ENCODE measurements around the gene SMCP. TPM values are rescaled to one million over a fixed set of nuclear protein-coding genes. Genes with fewer than 3 reads are reported as not detected.
A peak's percentile ranks its signal among the peaks of the same experiment; 100 is the strongest.

The SMCP gene, protein sequence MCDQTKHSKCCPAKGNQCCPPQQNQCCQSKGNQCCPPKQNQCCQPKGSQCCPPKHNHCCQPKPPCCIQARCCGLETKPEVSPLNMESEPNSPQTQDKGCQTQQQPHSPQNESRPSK
- total RNA-seq (not detected), polyA plus RNA-seq (not detected)

DNA sequence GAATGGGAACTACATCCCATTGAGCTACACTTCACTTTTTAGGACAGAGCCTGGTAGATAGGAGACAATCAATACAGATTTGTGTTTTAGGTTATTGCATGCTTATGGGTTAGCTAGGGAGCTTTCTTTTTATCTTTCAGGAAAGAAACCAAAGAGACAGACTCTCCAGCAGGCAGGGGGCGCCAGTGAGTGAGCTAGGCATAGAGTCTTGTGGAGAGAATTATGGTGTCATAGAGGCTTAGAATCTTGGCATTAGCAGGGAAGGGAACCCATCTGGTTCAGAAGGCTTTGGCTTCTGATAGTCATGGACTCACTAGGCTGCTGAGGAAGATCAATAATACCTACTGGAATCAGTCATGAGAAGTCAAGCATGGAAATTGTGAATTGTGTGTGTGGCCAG is at the start of gene SMCP:
Gene SMCP, plus strand, starts transcription at position 281 of the 400 bp plus-strand sequence. CDS start 6,101 bp downstream, outside the sequence.
- Histone ChIP-seq H3K4me1 (ENCODE audit: insufficient read depth, low read length) (no peaks in the 10 kb centered on the region), H3K9me3 (ENCODE audit: low read length) (no peaks in the 10 kb centered on the region), H3K27ac (ENCODE audit: low read depth, low read length) (no peak within 1 kb of the TSS), H3K4me3 (ENCODE audit: low read length) (no peak within 1 kb of the TSS), H3K36me3 (ENCODE audit: insufficient read depth, low read length) (no peaks in the 10 kb centered on the region), H3K27me3 (ENCODE audit: insufficient read depth, low read length, poor library complexity, severe bottlenecking) (no peaks in the 10 kb centered on the region)
- ChIA-PET POLR2A (no interaction called here), CTCF (no interaction called here)
- Mint-ChIP-seq H3K36me3 (no peaks in the 10 kb centered on the region), H3K4me3 (no peak within 1 kb of the TSS), H3K27me3 (peaks cover 16 to 35% of the 10 kb centered on the region in 2 donors), H3K9me3 (peaks cover 0 to 1% (median 0%) of the 10 kb centered on the region in 5 donors), H3K27ac (no peak within 1 kb of the TSS), H3K4me1 (peaks cover 0 to 2% (median 0%) of the 10 kb centered on the region in 3 donors)
- DNase-seq, result no peak

DNA sequence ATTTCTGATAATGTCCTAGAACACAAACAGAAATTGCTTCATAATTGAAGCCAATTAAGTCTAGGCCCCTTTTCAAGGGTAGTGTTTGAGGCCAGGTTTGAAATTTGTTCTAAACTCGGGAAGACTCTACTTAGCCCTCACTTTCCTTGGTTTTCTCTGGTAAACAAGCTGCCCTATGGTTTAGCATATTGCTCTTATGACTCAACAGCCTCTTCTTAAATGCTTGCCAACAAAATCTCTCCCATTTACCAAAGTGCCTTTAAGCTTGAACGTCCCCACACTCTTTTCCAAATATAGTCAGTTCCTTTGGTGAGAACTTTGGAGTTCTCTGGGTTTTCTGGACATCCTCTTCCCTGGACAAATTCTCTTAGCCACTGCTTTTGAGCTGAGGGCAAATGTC is 41.3 kb upstream of the SMCP start:
- H3K36me3 Mint-ChIP-seq, result no peaks in the 10 kb centered on the region
- Histone ChIP-seq H3K27me3 (ENCODE audit: insufficient read depth, low read length, poor library complexity, severe bottlenecking) (no peaks in the 10 kb centered on the region), H3K4me1 (ENCODE audit: insufficient read depth, low read length) (no peaks in the 10 kb centered on the region), H3K4me3 (ENCODE audit: low read length) (no peak overlapping the region), H3K27ac (ENCODE audit: low read depth, low read length) (no peak overlapping the region), H3K9me3 (ENCODE audit: low read length) (no peaks in the 10 kb centered on the region), H3K36me3 (ENCODE audit: insufficient read depth, low read length) (no peaks in the 10 kb centered on the region)
- no peak overlapping the region for H3K27ac Mint-ChIP-seq
- no peak for DNase-seq
- H3K27me3 Mint-ChIP-seq, result peaks cover 6 to 9% of the 10 kb centered on the region in 2 donors
- no peaks in the 10 kb centered on the region for H3K4me1 Mint-ChIP-seq
- POLR2A ChIA-PET, result interaction anchor here (0.6 kb wide), 1 partner anchor 48 kb away, joined by 3 read pairs; no protein-coding TSS in a partner anchor
- H3K9me3 Mint-ChIP-seq, result peaks cover 0 to 3% (median 0%) of the 10 kb centered on the region in 5 donors
- no peak overlapping the region for H3K4me3 Mint-ChIP-seq
- CTCF ChIA-PET, result no interaction called here

- no peak for DNase-seq
- Mint-ChIP-seq H3K9me3 (no peaks in the 10 kb centered on the region), H3K4me1 (no peaks in the 10 kb centered on the region), H3K4me3 (no peak within 1 kb of the TSS), H3K27ac (no peak within 1 kb of the TSS), H3K27me3 (peaks cover 7 to 19% of the 10 kb centered on the region in 2 donors), H3K36me3 (no peaks in the 10 kb centered on the region)
- Histone ChIP-seq H3K27me3 (ENCODE audit: insufficient read depth, low read length, poor library complexity, severe bottlenecking) (no peaks in the 10 kb centered on the region), H3K9me3 (ENCODE audit: low read length) (no peaks in the 10 kb centered on the region), H3K27ac (ENCODE audit: low read depth, low read length) (no peak within 1 kb of the TSS), H3K36me3 (ENCODE audit: insufficient read depth, low read length) (no peaks in the 10 kb centered on the region), H3K4me1 (ENCODE audit: insufficient read depth, low read length) (no peaks in the 10 kb centered on the region), H3K4me3 (ENCODE audit: low read length) (no peak within 1 kb of the TSS)
- CTCF ChIA-PET, result no interaction called here
- POLR2A ChIA-PET, result no interaction called here
Observed at GRCh38 chr1:152842556-152842955, 35.6 kb upstream of the SMCP start, which contains the start of gene LCE6A. TSS of gene LCE6A (plus strand) at chr1:152842856. CDS start at chr1:152843521, 665 bp downstream.

GRCh38 chr1:152855661-152856060 is 22.5 kb upstream of the SMCP start:
- no peaks in the 10 kb centered on the region for H3K36me3 Mint-ChIP-seq
- Histone ChIP-seq H3K9me3 (ENCODE audit: low read length) (no peaks in the 10 kb centered on the region), H3K36me3 (ENCODE audit: insufficient read depth, low read length) (no peaks in the 10 kb centered on the region), H3K27me3 (ENCODE audit: insufficient read depth, low read length, poor library complexity, severe bottlenecking) (no peaks in the 10 kb centered on the region), H3K4me1 (ENCODE audit: insufficient read depth, low read length) (no peaks in the 10 kb centered on the region), H3K27ac (ENCODE audit: low read depth, low read length) (no peak overlapping the region), H3K4me3 (ENCODE audit: low read length) (no peak overlapping the region)
- ChIA-PET POLR2A (no interaction called here), CTCF (no interaction called here)
- no peak overlapping the region for H3K4me3 Mint-ChIP-seq
- no peak overlapping the region for H3K27ac Mint-ChIP-seq
- H3K9me3 Mint-ChIP-seq, result no peaks in the 10 kb centered on the region
- no peaks in the 10 kb centered on the region for H3K4me1 Mint-ChIP-seq
- no peak for DNase-seq
- H3K27me3 Mint-ChIP-seq, result peaks cover 3 to 18% of the 10 kb centered on the region in 2 donors

DNA sequence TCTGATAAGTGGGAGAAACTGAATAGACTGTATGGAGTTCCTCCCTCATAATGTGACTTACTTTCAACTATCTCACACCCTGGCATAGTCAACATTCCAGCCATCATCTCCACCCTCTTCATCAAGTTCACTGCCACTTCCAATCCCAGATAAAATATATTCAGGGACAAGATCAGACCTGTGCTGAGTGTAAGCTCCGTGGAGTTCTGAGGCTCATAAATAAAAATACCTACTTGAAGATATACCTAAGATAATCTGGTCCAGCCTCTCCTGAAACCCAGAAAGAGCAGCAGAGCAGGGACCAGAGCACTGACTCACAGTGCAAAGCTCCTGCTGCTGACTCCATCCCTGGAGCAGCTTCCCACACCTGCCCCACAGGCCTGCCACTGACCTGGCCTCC is 20.1 kb upstream of the SMCP start:
- no peaks in the 10 kb centered on the region for H3K36me3 Mint-ChIP-seq
- H3K4me3 ChIP-seq (ENCODE audit: low read length), result no peak overlapping the region
- DNase-seq, result no peak
- POLR2A ChIA-PET, result no interaction called here
- no peaks in the 10 kb centered on the region for H3K9me3 Mint-ChIP-seq
- no peak overlapping the region for H3K27ac Mint-ChIP-seq
- H3K9me3 ChIP-seq (ENCODE audit: low read length), result no peaks in the 10 kb centered on the region
- H3K4me1 Mint-ChIP-seq, result no peaks in the 10 kb centered on the region
- no peak overlapping the region for H3K27ac ChIP-seq (ENCODE audit: low read depth, low read length)
- CTCF ChIA-PET, result no interaction called here
- no peak overlapping the region for H3K4me3 Mint-ChIP-seq
- peaks cover 3 to 21% of the 10 kb centered on the region in 2 donors for H3K27me3 Mint-ChIP-seq
- no peaks in the 10 kb centered on the region for H3K4me1 ChIP-seq (ENCODE audit: insufficient read depth, low read length)
- H3K36me3 ChIP-seq (ENCODE audit: insufficient read depth, low read length), result no peaks in the 10 kb centered on the region
- H3K27me3 ChIP-seq (ENCODE audit: insufficient read depth, low read length, poor library complexity, severe bottlenecking), result no peaks in the 10 kb centered on the region

DNA sequence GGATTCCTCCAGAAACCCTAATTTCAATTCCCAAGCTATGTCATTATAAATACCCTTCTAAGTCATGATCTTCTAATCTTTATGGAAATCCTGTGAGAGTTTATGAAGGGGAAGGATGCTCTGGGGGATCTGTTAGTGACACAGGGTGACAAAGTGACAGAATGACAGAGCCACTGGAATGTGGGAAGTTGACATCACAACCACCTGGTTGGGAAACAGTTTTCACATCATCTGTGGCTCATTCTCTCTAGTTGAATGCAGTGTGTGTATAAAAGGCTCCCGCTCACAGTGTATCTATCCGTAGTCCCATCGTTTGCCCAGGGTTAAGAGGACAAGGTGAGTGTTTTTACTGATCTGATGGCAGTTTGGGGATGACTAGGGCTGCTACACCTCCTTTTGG is 18.4 kb upstream of the SMCP start, which contains the start of gene LCE7A:
Gene LCE7A, plus strand, starts transcription at position 301 of the 400 bp plus-strand sequence. CDS start 702 bp downstream, outside the sequence.
- ChIA-PET CTCF (no interaction called here), POLR2A (no interaction called here)
- no peak for DNase-seq
- Histone ChIP-seq H3K36me3 (ENCODE audit: insufficient read depth, low read length) (no peaks in the 10 kb centered on the region), H3K27ac (ENCODE audit: low read depth, low read length) (no peak within 1 kb of the TSS), H3K4me3 (ENCODE audit: low read length) (no peak within 1 kb of the TSS), H3K9me3 (ENCODE audit: low read length) (no peaks in the 10 kb centered on the region), H3K27me3 (ENCODE audit: insufficient read depth, low read length, poor library complexity, severe bottlenecking) (no peaks in the 10 kb centered on the region), H3K4me1 (ENCODE audit: insufficient read depth, low read length) (no peaks in the 10 kb centered on the region)
- H3K9me3 Mint-ChIP-seq, result no peaks in the 10 kb centered on the region
- H3K4me3 Mint-ChIP-seq, result no peak within 1 kb of the TSS
- no peaks in the 10 kb centered on the region for H3K4me1 Mint-ChIP-seq
- H3K36me3 Mint-ChIP-seq, result no peaks in the 10 kb centered on the region
- H3K27ac Mint-ChIP-seq, result no peak within 1 kb of the TSS
- H3K27me3 Mint-ChIP-seq, result peaks cover 3 to 26% of the 10 kb centered on the region in 2 donors

DNA sequence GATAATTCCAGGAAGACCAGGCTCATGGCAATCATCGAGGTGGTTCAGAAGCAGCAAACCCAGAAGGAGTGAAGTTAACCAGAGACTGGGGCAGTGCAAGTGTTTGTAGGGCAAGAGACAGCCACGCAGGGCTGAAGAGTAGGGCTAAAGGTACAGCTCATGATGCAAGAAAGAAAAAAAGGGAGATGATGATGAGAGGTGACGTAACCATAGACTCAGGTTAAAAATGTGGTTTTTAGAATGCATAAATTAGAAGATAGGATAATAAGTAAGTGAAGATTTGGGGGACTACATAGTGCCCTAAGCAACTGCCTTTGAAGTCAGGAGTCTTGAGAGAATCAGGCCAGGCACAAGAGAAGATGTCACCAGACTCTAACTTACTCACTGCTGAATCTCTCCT is 18.0 kb upstream of the SMCP start:
- no peaks in the 10 kb centered on the region for H3K36me3 ChIP-seq (ENCODE audit: insufficient read depth, low read length)
- no peak overlapping the region for H3K27ac ChIP-seq (ENCODE audit: low read depth, low read length)
- no peak overlapping the region for H3K4me3 ChIP-seq (ENCODE audit: low read length)
- no peaks in the 10 kb centered on the region for H3K36me3 Mint-ChIP-seq
- H3K4me3 Mint-ChIP-seq, result no peak overlapping the region
- no peak for DNase-seq
- H3K9me3 Mint-ChIP-seq, result no peaks in the 10 kb centered on the region
- no peaks in the 10 kb centered on the region for H3K9me3 ChIP-seq (ENCODE audit: low read length)
- no peaks in the 10 kb centered on the region for H3K4me1 ChIP-seq (ENCODE audit: insufficient read depth, low read length)
- peaks cover 3 to 24% of the 10 kb centered on the region in 2 donors for H3K27me3 Mint-ChIP-seq
- no peaks in the 10 kb centered on the region for H3K27me3 ChIP-seq (ENCODE audit: insufficient read depth, low read length, poor library complexity, severe bottlenecking)
- POLR2A ChIA-PET, result no interaction called here
- H3K27ac Mint-ChIP-seq, result no peak overlapping the region
- CTCF ChIA-PET, result no interaction called here
- no peaks in the 10 kb centered on the region for H3K4me1 Mint-ChIP-seq

DNA sequence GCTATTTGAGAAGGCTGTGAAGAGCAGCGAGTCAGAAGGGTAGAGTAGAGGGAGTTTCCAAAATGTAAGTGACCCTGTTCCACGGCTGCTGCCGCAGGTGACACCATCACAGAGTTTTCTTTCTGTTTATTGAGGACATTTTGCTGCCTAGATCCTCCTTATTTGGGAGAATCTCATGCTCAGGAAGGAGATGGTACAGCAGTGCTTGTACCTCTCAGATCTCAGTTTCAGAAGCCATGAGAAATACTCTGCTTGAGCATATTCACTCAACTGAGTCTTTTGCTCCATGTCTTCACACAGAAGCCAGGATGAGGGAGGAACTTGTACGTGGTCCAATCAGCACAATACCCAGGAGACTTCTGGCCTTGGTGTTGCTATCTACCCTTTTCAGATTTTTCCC is 16.7 kb upstream of the SMCP start:
- Histone ChIP-seq H3K4me3 (ENCODE audit: low read length) (no peak overlapping the region), H3K9me3 (ENCODE audit: low read length) (no peaks in the 10 kb centered on the region), H3K27ac (ENCODE audit: low read depth, low read length) (no peak overlapping the region), H3K4me1 (ENCODE audit: insufficient read depth, low read length) (no peaks in the 10 kb centered on the region), H3K27me3 (ENCODE audit: insufficient read depth, low read length, poor library complexity, severe bottlenecking) (no peaks in the 10 kb centered on the region), H3K36me3 (ENCODE audit: insufficient read depth, low read length) (no peaks in the 10 kb centered on the region)
- Mint-ChIP-seq H3K27me3 (peaks cover 3 to 24% of the 10 kb centered on the region in 2 donors), H3K36me3 (no peaks in the 10 kb centered on the region), H3K4me1 (no peaks in the 10 kb centered on the region), H3K27ac (peak overlapping the region in 1 of 8 donors; percentile 26), H3K9me3 (no peaks in the 10 kb centered on the region), H3K4me3 (no peak overlapping the region)
- ChIA-PET CTCF (no interaction called here), POLR2A (interaction anchor here (0.6 kb wide), 1 partner anchor 286 kb away, joined by 3 read pairs; no protein-coding TSS in a partner anchor)
- no peak for DNase-seq

Data from CD8-positive, alpha-beta memory T cell (primary cell).